ENCODE measurements around the gene ZNF573. TPM values are rescaled to one million over a fixed set of nuclear protein-coding genes. Genes with fewer than 3 reads are reported as not detected.
A peak's percentile ranks its signal among the peaks of the same experiment; 100 is the strongest.

The ZNF573 gene
- total and polyA plus RNA-seq, 2 of the 13 experiments (the other 11 are each of a cell fraction or from before 2014, with no cell fraction given): 3.1 to 9.3 TPM

- TF ChIP-seq XBP1 (CRISPR knock-in tag; IDR thresholded peaks at IDR 0.05) (no peak), ZNF253 (CRISPR knock-in tag; IDR thresholded peaks at IDR 0.05; ENCODE audit: borderline replicate concordance) (no peak), ARHGAP35 (CRISPR knock-in tag; IDR thresholded peaks at IDR 0.05; ENCODE audit: borderline replicate concordance) (no peak; the same call in 1 of the 2 replicates), ZBTB7B (CRISPR knock-in tag; IDR thresholded peaks at IDR 0.05) (peak; percentile 24; the same call in 1 of the 2 replicates), HOXA7 (CRISPR knock-in tag; IDR thresholded peaks at IDR 0.05) (no peak), TP53 (CRISPR knock-in tag; conservative IDR thresholded peaks at IDR 0.05) (no peak), THRA (CRISPR knock-in tag; IDR thresholded peaks at IDR 0.05; ENCODE audit: borderline replicate concordance) (no peak; the same call in 1 of the 2 replicates), XRCC5 (optimal IDR thresholded peaks at IDR 0.05; ENCODE audit: low read length) (no peak), MTF2 (CRISPR knock-in tag; IDR thresholded peaks at IDR 0.05; ENCODE audit: borderline replicate concordance) (peak; percentile 65; the same call in 1 of the 2 replicates), TBX3 (IDR thresholded peaks at IDR 0.05; ENCODE audit: borderline replicate concordance) (no peak), ZSCAN21 (CRISPR knock-in tag; IDR thresholded peaks at IDR 0.05; ENCODE audit: borderline replicate concordance) (peak; percentile 37; the same call in 1 of the 2 replicates), ZNF441 (CRISPR knock-in tag; IDR thresholded peaks at IDR 0.05; ENCODE audit: borderline replicate concordance) (peak; percentile 68), ZNF563 (CRISPR knock-in tag; IDR thresholded peaks at IDR 0.05) (0 out of 2 replicates have a peak, but pooled peaks have one; percentile 32), ZNF672 (CRISPR knock-in tag; IDR thresholded peaks at IDR 0.05) (no peak), RBM39 (IDR thresholded peaks at IDR 0.05; ENCODE audit: low read depth, low read length, poor library complexity, severe bottlenecking) (no peak), MXI1 (IDR thresholded peaks at IDR 0.05; ENCODE audit: borderline replicate concordance, low read depth, low read length) (peak; percentile 45; the same call in 2 of the 3 replicates), ZNF543 (CRISPR knock-in tag; IDR thresholded peaks at IDR 0.05) (no peak), KDM1A (CRISPR knock-in tag; IDR thresholded peaks at IDR 0.05) (no peak), DZIP1 (CRISPR knock-in tag; IDR thresholded peaks at IDR 0.05) (no peak)
- TF ChIP-seq, protein P1, sequence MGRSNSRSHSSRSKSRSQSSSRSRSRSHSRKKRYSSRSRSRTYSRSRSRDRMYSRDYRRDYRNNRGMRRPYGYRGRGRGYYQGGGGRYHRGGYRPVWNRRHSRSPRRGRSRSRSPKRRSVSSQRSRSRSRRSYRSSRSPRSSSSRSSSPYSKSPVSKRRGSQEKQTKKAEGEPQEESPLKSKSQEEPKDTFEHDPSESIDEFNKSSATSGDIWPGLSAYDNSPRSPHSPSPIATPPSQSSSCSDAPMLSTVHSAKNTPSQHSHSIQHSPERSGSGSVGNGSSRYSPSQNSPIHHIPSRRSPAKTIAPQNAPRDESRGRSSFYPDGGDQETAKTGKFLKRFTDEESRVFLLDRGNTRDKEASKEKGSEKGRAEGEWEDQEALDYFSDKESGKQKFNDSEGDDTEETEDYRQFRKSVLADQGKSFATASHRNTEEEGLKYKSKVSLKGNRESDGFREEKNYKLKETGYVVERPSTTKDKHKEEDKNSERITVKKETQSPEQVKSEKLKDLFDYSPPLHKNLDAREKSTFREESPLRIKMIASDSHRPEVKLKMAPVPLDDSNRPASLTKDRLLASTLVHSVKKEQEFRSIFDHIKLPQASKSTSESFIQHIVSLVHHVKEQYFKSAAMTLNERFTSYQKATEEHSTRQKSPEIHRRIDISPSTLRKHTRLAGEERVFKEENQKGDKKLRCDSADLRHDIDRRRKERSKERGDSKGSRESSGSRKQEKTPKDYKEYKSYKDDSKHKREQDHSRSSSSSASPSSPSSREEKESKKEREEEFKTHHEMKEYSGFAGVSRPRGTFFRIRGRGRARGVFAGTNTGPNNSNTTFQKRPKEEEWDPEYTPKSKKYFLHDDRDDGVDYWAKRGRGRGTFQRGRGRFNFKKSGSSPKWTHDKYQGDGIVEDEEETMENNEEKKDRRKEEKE (IDR thresholded peaks at IDR 0.05): no peak
- TF ChIP-seq, protein P2, sequence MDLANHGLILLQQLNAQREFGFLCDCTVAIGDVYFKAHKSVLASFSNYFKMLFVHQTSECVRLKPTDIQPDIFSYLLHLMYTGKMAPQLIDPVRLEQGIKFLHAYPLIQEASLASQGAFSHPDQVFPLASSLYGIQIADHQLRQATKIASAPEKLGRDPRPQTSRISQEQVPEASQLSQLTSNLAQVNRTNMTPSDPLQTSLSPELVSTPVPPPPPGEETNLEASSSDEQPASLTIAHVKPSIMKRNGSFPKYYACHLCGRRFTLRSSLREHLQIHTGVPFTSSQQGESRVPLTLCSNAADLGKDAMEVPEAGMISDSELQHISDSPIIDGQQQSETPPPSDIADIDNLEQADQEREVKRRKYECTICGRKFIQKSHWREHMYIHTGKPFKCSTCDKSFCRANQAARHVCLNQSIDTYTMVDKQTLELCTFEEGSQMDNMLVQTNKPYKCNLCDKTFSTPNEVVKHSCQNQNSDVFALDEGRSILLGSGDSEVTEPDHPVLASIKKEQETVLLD (CRISPR knock-in tag; IDR thresholded peaks at IDR 0.05; ENCODE audit: low read depth): no peak
Observed at GRCh38 chr19:37779127-37780005, at the start of gene ZNF573 (continued).

Data from HepG2 (cell line).